Activated naive CD4-positive, alpha-beta T cell treated with anti-CD3 and anti-CD28 coated beads for 36 hours (primary cell): ENCODE data around the gene ZNF554. TPM values are rescaled to one million over a fixed set of nuclear protein-coding genes. Genes with fewer than 3 reads are reported as not detected.
"Not testable (repeated sequence)": the region's sequence is repeated elsewhere in the genome, so short reads cannot be mapped to it uniquely, and the experiment has no call there.

ENCODE experiments used
- CTCF ChIA-PET: fragments of 350-600 bp; sonication (Branson Sonifier 250); formaldehyde crosslinking; loops from one replicate; lab custom pipeline; 2021; ENCODE audit warnings: antibody characterized with exemption; lab: Charles Lee
- DNase-seq: peaks from one replicate; pipeline ENCODE4 v3.0.0-alpha.2; 2020
- H3K27ac Mint-ChIP-seq: one replicate; pipeline ENCODE4 v1.8.0; 2021; ENCODE audit warnings: mild to moderate bottlenecking, mixed read lengths
- H3K27me3 Mint-ChIP-seq: one replicate; pipeline ENCODE4 v1.8.0; 2021; ENCODE audit warnings: low read depth, mixed read lengths
- H3K36me3 Mint-ChIP-seq: one replicate; pipeline ENCODE4 v1.8.0; 2021; ENCODE audit warnings: low read depth, mixed read lengths
- H3K4me1 Mint-ChIP-seq: one replicate; pipeline ENCODE4 v1.8.0; 2021; ENCODE audit warnings: low read depth, mixed read lengths
- H3K4me3 Mint-ChIP-seq: one replicate; pipeline ENCODE4 v1.8.0; 2021; ENCODE audit warnings: mild to moderate bottlenecking, moderate library complexity, mixed read lengths
- H3K9me3 Mint-ChIP-seq: one replicate; pipeline ENCODE4 v1.8.0; 2021; ENCODE audit warnings: mixed read lengths
- intact Hi-C: fragments of 100-400 bp; cut with micrococcal nuclease; formaldehyde crosslinking; loops from one replicate; pipeline ENCODE4 v1.15.1; 2023
- total RNA-seq, 2 experiments: library from RNA; stranded (reverse); gene quantifications; one replicate each; pipeline ENCODE4 v1.2.3, GENCODE V29; 2021

Gene ZNF554
- total RNA-seq, 2 experiments from 2014 or later, result 1.2 to 1.4 TPM

GRCh38 chr19:2869618-2870017 is 50.0 kb downstream of the ZNF554 start:
- Mint-ChIP-seq H3K36me3 (no peaks in the 10 kb centered on the region), H3K27me3 (no peaks in the 10 kb centered on the region), H3K4me3 (no peak overlapping the region), H3K9me3 (no peaks in the 10 kb centered on the region), H3K27ac (no peak overlapping the region), H3K4me1 (no peaks in the 10 kb centered on the region)
- intact Hi-C loops, result no loop called here
- DNase-seq, result no peak
- CTCF ChIA-PET, result interaction anchor here (0.6 to 2.0 kb wide), 4 partner anchors 50 to 239 kb away, joined by 3 to 9 read pairs (median 3); partner anchors contain the start of gene ZNF554

DNA sequence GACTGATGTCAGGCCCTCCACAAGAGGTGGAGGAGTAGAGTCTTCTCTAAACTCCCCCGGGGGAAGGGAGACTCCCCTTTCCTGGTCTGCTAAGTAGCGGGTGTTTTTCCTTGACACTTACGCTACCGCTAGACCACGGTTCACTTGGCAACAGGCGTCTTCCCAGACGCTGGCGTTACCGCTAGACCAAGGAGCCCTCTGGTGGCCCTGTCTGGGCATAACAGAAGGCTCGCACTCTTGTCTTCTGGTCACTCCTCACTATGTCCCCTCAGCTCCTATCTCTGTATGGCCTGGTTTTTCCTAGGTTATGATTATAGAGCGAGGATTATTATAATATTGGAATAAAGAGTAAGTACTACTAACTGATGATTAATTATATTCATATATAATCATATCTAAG is 52.5 kb downstream of the ZNF554 start:
- not testable (repeated sequence) for H3K9me3 Mint-ChIP-seq, H3K4me1 Mint-ChIP-seq, H3K27me3 Mint-ChIP-seq, H3K27ac Mint-ChIP-seq, H3K36me3 Mint-ChIP-seq, H3K4me3 Mint-ChIP-seq, DNase-seq
- CTCF ChIA-PET, result interaction anchor here (0.6 to 1.3 kb wide), 6 partner anchors 14 to 224 kb away, joined by 3 to 8 read pairs (median 6); no protein-coding TSS in a partner anchor
- intact Hi-C loops, result loop anchor here (1.0 kb wide), 2 partner anchors 53 to 224 kb away; partner anchors contain the start of gene ZNF554

DNA sequence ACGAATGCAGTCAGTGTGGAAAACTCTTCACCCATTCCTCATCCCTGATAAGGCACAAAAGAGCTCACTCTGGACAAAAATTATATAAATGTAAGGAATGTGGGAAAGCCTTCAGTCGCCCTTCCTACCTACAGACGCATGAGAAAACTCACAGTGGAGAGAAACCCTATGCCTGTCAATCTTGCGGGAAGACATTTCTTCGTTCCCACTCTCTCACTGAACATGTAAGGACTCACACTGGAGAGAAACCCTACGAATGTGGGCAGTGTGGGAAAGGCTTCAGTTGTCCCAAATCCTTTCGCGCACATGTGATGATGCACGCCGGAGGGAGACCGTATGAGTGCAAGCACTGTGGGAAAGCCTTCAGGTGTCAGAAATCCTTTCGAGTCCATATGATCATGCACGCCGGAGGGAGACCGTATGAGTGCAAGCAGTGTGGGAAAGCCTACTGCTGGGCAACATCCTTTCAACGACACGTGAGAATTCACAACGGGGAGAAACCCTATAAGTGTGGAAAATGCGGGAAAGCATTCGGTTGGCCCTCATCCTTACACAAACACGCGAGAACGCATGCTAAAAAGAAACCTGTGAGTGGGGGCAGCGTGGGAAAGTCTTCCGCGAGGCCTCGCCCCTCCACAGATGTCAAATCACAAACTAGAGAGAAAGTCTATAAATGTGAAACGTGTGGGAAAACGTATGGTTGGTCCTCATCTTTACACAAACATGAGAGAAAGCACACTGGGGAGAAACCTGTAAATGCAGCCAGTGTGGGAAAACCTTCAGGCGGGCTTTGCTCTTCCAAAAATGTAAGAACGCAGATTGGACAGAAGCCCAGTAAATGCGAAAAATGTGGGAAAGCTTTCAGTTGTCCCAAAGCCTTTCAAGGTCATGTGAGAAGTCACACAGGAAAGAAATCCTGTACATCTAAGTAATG is 58.0 kb downstream of the ZNF554 start:
- H3K4me1 Mint-ChIP-seq, result no peaks in the 10 kb centered on the region
- CTCF ChIA-PET, result interaction anchor here (0.6 kb wide), 1 partner anchor 36 kb away, joined by 5 read pairs; no protein-coding TSS in a partner anchor
- H3K4me3 Mint-ChIP-seq, result no peak overlapping the region
- intact Hi-C loops, result no loop called here
- no peak overlapping the region for H3K27ac Mint-ChIP-seq
- no peaks in the 10 kb centered on the region for H3K27me3 Mint-ChIP-seq
- peaks cover 19% of the 10 kb centered on the region for H3K9me3 Mint-ChIP-seq
- DNase-seq, result no peak
- peaks cover 4% of the 10 kb centered on the region for H3K36me3 Mint-ChIP-seq

DNA sequence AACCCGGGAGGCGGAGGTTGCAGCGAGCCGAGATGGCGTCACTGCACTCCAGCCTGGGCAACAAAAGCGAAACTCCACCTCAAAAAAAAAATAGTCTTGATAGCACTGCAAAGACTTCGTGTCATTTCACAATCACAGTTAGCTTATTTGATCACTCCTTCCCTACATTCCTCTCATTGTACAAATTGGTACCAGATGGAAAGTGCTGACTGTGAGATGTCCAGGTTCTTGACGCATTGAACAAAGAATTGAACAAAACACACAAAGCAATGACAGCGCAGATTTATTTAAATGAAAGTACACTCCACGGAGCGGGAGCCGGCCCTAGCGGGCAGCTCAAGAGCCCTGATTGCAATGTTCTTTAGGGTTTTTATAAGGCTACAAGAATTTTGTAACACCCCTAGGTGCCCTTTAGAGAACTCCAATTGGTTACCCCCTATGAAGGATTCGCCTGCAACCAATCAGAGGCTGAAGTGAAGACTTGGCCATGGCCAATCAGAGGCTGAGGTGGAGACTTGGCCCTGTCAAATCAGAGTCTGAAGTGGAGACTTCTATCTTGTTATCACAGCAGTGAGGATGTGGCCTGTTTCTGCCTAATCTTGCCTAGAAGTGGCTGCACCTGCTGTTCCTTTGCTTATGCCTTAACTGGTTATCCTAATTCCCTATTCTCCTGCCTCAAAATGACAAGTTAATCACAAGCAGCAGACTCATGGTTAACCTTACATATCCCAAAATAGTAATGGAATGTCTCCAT is 64.2 kb downstream of the ZNF554 start:
- H3K4me3 Mint-ChIP-seq, result no peak overlapping the region
- peaks cover 10% of the 10 kb centered on the region for H3K4me1 Mint-ChIP-seq
- H3K27ac Mint-ChIP-seq, result no peak overlapping the region
- DNase-seq, result no peak
- intact Hi-C loops, result no loop called here
- CTCF ChIA-PET, result interaction anchor here (0.6 to 0.7 kb wide), 2 partner anchors 134 to 189 kb away, joined by 4 to 7 read pairs; no protein-coding TSS in a partner anchor
- peaks cover 4% of the 10 kb centered on the region for H3K9me3 Mint-ChIP-seq
- no peaks in the 10 kb centered on the region for H3K27me3 Mint-ChIP-seq
- no peaks in the 10 kb centered on the region for H3K36me3 Mint-ChIP-seq

GRCh38 chr19:2885736-2886135 is 66.1 kb downstream of the ZNF554 start:
- CTCF ChIA-PET, result interaction anchor here (0.7 to 1.1 kb wide), 2 partner anchors 44 to 72 kb away, joined by 3 read pairs; no protein-coding TSS in a partner anchor
- Mint-ChIP-seq H3K4me3 (no peak overlapping the region), H3K36me3 (peaks cover 1% of the 10 kb centered on the region), H3K27ac (no peak overlapping the region), H3K27me3 (no peaks in the 10 kb centered on the region), H3K4me1 (peaks cover 18% of the 10 kb centered on the region), H3K9me3 (no peaks in the 10 kb centered on the region)
- no peak for DNase-seq
- intact Hi-C loops, result loop anchor here (2.0 kb wide), 1 partner anchor 65 kb away; no protein-coding TSS in a partner anchor

Other genes starting within 250 kb of the ZNF554 start
- gene GNG7, start 117.2 kb upstream of the ZNF554 start, total RNA-seq, result 1 to 10 TPM in 1 of 2 experiments, under 1 TPM in 1; 0.74 to 1.1 TPM
- gene DIRAS1, start 98.5 kb upstream of the ZNF554 start, total RNA-seq, result under 1 TPM; 0.07 to 0.24 TPM
- 10 to 100 TPM; 20.1 to 23.2 TPM for gene SLC39A3, start 79.9 kb upstream of the ZNF554 start, total RNA-seq
- 10 to 100 TPM; 44.3 to 44.6 TPM for gene SGTA, start 36.6 kb upstream of the ZNF554 start, total RNA-seq
- gene THOP1, start 34.4 kb upstream of the ZNF554 start, total RNA-seq, result 100 to 1,000 TPM; 113 TPM
- gene ZNF555, start 21.6 kb downstream of the ZNF554 start, total RNA-seq, result 1 to 10 TPM; 1.7 to 3.0 TPM
- not detected for gene ZNF556, start 47.5 kb downstream of the ZNF554 start, total RNA-seq
- gene ZNF57, start 81.1 kb downstream of the ZNF554 start, total RNA-seq, result 1 to 10 TPM; 3.9 to 4.7 TPM
- gene ZNF77, start 125.1 kb downstream of the ZNF554 start, total RNA-seq, result 1 to 10 TPM; 3.7 to 3.9 TPM
- 1 to 10 TPM in 1 of 2 experiments, under 1 TPM in 1; 0.52 to 1.6 TPM for gene TLE6, start 157.7 kb downstream of the ZNF554 start, total RNA-seq
- gene TLE2, start 209.4 kb downstream of the ZNF554 start, total RNA-seq, result 1 to 10 TPM; 6.5 to 7.2 TPM
- gene TLE5, start 242.6 kb downstream of the ZNF554 start, total RNA-seq, result 100 to 1,000 TPM; 326 to 354 TPM